NB4 (cell line): ENCODE results near the gene TFPI2.

ENCODE experiments used
- DNase-seq: peaks from one replicate; pipeline ENCODE4 v3.0.0; 2010; ENCODE audit warnings: low read depth
- H3K4me3 ChIP-seq: one replicate; pipeline ENCODE4 v1.5.1; 2011; ENCODE audit warnings: mild to moderate bottlenecking, low read depth, low read length, moderate library complexity
- CTCF ChIP-seq: IDR thresholded peaks from one replicate; pipeline ENCODE4 v1.5.1; 2012; ENCODE audit warnings: low read depth, low read length
- MAX ChIP-seq: IDR thresholded peaks from 2 replicates; pipeline ENCODE4 v1.6.1; 2011; ENCODE audit warnings: low read depth, low read length
- MYC ChIP-seq: IDR thresholded peaks from 2 replicates; pipeline ENCODE4 v1.6.1; 2011; ENCODE audit warnings: low read depth, low read length
- POLR2A ChIP-seq: IDR thresholded peaks from 2 replicates; pipeline ENCODE4 v1.6.1; 2011; ENCODE audit warnings: mild to moderate bottlenecking; ENCODE audit not compliant: insufficient read length; ENCODE audit errors: extremely low read depth

TFPI2 gene

GRCh38 chr7:93910076-93910994 is 19.8 kb upstream of the TFPI2 start:
- TF ChIP-seq MYC (no peak), POLR2A (no peak), MAX (no peak), CTCF (no peak)
- no peak overlapping the region for H3K4me3 ChIP-seq
- DNase-seq = no peak

GRCh38 chr7:93906267-93906666 is 15.7 kb upstream of the TFPI2 start, which contains the start of gene GNGT1:
Gene GNGT1, plus strand, starts transcription at chr7:93906567. Its CDS starts 180 bp downstream, at chr7:93906747.
- no peak for DNase-seq
- no peak within 1 kb of the TSS for H3K4me3 ChIP-seq
- no peak for TF ChIP-seq CTCF
- TF ChIP-seq POLR2A = no peak
- no peak for TF ChIP-seq MYC
- no peak for TF ChIP-seq MAX

GRCh38 chr7:93902777-93903423 is 12.3 kb upstream of the TFPI2 start:
- TF ChIP-seq CTCF = peak; percentile 87
- TF ChIP-seq MAX = no peak
- H3K4me3 ChIP-seq = no peak overlapping the region
- peak; percentile 64 for DNase-seq

GRCh38 chr7:93897680-93898079 is 7.1 kb upstream of the TFPI2 start:
- no peak for DNase-seq
- TF ChIP-seq MAX (no peak), MYC (no peak), CTCF (no peak), POLR2A (no peak)

GRCh38 chr7:93895859-93896600 is 5.5 kb upstream of the TFPI2 start:
- TF ChIP-seq CTCF = no peak
- no peak for TF ChIP-seq MYC
- no peak for TF ChIP-seq POLR2A
- no peak for TF ChIP-seq MAX
- no peak overlapping the region for H3K4me3 ChIP-seq
- no peak for DNase-seq

More at GRCh38 chr7:93897680-93898079, 7.1 kb upstream of the TFPI2 start:
- no peak overlapping the region for H3K4me3 ChIP-seq
